ENCODE measurements around the gene LINGO4. TPM values are rescaled to one million over a fixed set of nuclear protein-coding genes. Genes with fewer than 3 reads are reported as not detected.

Gene LINGO4
- polyA plus RNA-seq, 1 donor (not counting 4 experiments of a cell fraction or from before 2014, with no cell fraction given) = not detected

DNA sequence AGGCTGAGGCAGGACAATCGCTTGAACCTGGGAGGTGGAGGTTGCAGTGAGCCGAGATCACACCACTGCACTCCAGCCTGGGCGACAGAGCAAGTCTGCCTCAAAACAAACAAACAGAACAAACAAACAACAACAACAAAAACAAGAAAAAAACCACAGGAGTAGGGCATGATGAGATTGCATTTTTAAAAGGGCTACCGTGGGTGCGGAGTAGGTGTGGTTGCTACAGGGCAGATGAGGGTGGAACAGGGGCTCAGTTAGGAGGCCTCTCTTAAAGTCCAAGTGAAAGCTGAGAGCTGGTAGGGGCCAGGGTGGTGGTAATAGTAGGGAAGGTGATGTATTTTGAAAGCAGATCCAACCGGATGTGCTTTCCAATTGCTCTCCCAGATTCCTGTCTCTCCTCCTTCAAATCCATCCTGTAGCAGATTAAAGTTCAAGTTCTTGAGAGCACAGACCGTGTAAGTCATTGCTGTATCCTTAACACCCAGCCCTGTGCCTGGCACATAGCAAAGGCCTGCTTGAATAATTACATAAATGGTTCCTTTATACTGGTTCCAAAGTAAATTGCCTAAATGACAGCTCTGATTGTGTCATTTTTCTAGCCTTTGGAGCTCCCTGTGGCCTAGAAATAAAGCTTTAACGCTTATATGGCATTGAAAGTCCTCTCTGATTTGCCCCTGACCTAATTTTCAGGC lies 4.2 kb upstream of the LINGO4 start:
- H3K9me1 ChIP-seq (ENCODE audit: control insufficient read depth, extremely low read depth, insufficient read depth, low read length) = no peaks in the 10 kb centered on the region
- no peak for DNase-seq (ENCODE audit: low read depth, low spot score)
- H3K9ac ChIP-seq (ENCODE audit: control insufficient read depth, extremely low read depth, insufficient read depth, low read length) = no peak overlapping the region
- no peaks in the 10 kb centered on the region for H4K20me1 ChIP-seq (ENCODE audit: control insufficient read depth, extremely low read depth, insufficient read depth, low read length)
- H3K79me2 ChIP-seq (ENCODE audit: control insufficient read depth, insufficient read depth, low read length) = no peaks in the 10 kb centered on the region
- no peak overlapping the region for H2AFZ ChIP-seq (ENCODE audit: control insufficient read depth, low read length)
- no peak overlapping the region for H3K4me2 ChIP-seq (ENCODE audit: control insufficient read depth, extremely low read depth, insufficient read depth, low read depth, low read length)
- TF ChIP-seq EZH2 (IDR thresholded peaks at IDR 0.05; ENCODE audit: low read length) = no peak
- TF ChIP-seq, protein P1, sequence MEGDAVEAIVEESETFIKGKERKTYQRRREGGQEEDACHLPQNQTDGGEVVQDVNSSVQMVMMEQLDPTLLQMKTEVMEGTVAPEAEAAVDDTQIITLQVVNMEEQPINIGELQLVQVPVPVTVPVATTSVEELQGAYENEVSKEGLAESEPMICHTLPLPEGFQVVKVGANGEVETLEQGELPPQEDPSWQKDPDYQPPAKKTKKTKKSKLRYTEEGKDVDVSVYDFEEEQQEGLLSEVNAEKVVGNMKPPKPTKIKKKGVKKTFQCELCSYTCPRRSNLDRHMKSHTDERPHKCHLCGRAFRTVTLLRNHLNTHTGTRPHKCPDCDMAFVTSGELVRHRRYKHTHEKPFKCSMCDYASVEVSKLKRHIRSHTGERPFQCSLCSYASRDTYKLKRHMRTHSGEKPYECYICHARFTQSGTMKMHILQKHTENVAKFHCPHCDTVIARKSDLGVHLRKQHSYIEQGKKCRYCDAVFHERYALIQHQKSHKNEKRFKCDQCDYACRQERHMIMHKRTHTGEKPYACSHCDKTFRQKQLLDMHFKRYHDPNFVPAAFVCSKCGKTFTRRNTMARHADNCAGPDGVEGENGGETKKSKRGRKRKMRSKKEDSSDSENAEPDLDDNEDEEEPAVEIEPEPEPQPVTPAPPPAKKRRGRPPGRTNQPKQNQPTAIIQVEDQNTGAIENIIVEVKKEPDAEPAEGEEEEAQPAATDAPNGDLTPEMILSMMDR (optimal IDR thresholded peaks at IDR 0.05 in 1 of 3, IDR thresholded peaks at IDR 0.05 in 1 of 3, conservative IDR thresholded peaks at IDR 0.05 in 1 of 3; ENCODE audit: extremely low read depth in 1 of 3, insufficient read depth in 2 of 3, low read length in 3 of 3) = no peak
- no peak overlapping the region for H3K4me3 ChIP-seq (ENCODE audit: control insufficient read depth in 2 of 3, extremely low read depth in 1 of 3, insufficient read depth in 2 of 3, low read depth in 1 of 3, low read length in 3 of 3)
- no peaks in the 10 kb centered on the region for H3K4me1 ChIP-seq (ENCODE audit: control insufficient read depth, extremely low read depth, insufficient read depth, low read length)
- H3K36me3 ChIP-seq (ENCODE audit: control insufficient read depth in 2 of 2, extremely low read depth in 1 of 2, insufficient read depth in 2 of 2, low read length in 2 of 2) = no peaks in the 10 kb centered on the region
- FAIRE-seq = no peak
- no peaks in the 10 kb centered on the region for H3K9me3 ChIP-seq (ENCODE audit: control insufficient read depth, low read depth, low read length)
- peaks cover 32% of the 10 kb centered on the region for H3K27me3 ChIP-seq (ENCODE audit: control insufficient read depth, extremely low read depth, insufficient read depth, low read length)
- no peak overlapping the region for H3K27ac ChIP-seq (ENCODE audit: control insufficient read depth, insufficient read depth, low read length)
- dilution Hi-C loops (cut with MboI; ENCODE audit: extremely low pct_ligation_motif_present, low sequenced_read_pairs) = no loop called here

- no peaks in the 10 kb centered on the region for H3K9me3 ChIP-seq (ENCODE audit: control insufficient read depth, low read depth, low read length)
- no peaks in the 10 kb centered on the region for H3K4me1 ChIP-seq (ENCODE audit: control insufficient read depth, extremely low read depth, insufficient read depth, low read length)
- dilution Hi-C loops (cut with MboI; ENCODE audit: extremely low pct_ligation_motif_present, low sequenced_read_pairs) = no loop called here
- H3K79me2 ChIP-seq (ENCODE audit: control insufficient read depth, insufficient read depth, low read length) = no peaks in the 10 kb centered on the region
- FAIRE-seq (no peak), DNase-seq (ENCODE audit: low read depth, low spot score) (no peak)
- H3K27me3 ChIP-seq (ENCODE audit: control insufficient read depth, extremely low read depth, insufficient read depth, low read length) = peaks cover 42% of the 10 kb centered on the region
- no peaks in the 10 kb centered on the region for H3K9me1 ChIP-seq (ENCODE audit: control insufficient read depth, extremely low read depth, insufficient read depth, low read length)
- no peak overlapping the region for H3K27ac ChIP-seq (ENCODE audit: control insufficient read depth, insufficient read depth, low read length)
- H3K36me3 ChIP-seq (ENCODE audit: control insufficient read depth in 2 of 2, extremely low read depth in 1 of 2, insufficient read depth in 2 of 2, low read length in 2 of 2) = no peaks in the 10 kb centered on the region
- no peak overlapping the region for H3K9ac ChIP-seq (ENCODE audit: control insufficient read depth, extremely low read depth, insufficient read depth, low read length)
- TF ChIP-seq, protein P1 (optimal IDR thresholded peaks at IDR 0.05 in 1 of 3, IDR thresholded peaks at IDR 0.05 in 1 of 3, conservative IDR thresholded peaks at IDR 0.05 in 1 of 3; ENCODE audit: extremely low read depth in 1 of 3, insufficient read depth in 2 of 3, low read length in 3 of 3) = no peak
- TF ChIP-seq EZH2 (IDR thresholded peaks at IDR 0.05; ENCODE audit: low read length) = no peak
- H2AFZ ChIP-seq (ENCODE audit: control insufficient read depth, low read length) = no peak overlapping the region
- no peaks in the 10 kb centered on the region for H4K20me1 ChIP-seq (ENCODE audit: control insufficient read depth, extremely low read depth, insufficient read depth, low read length)
- H3K4me2 ChIP-seq (ENCODE audit: control insufficient read depth, extremely low read depth, insufficient read depth, low read depth, low read length) = no peak overlapping the region
- no peak overlapping the region for H3K4me3 ChIP-seq (ENCODE audit: control insufficient read depth in 2 of 3, extremely low read depth in 1 of 3, insufficient read depth in 2 of 3, low read depth in 1 of 3, low read length in 3 of 3)
Observed at GRCh38 chr1:151807766-151808165, 2.5 kb upstream of the LINGO4 start.

Data from keratinocyte (primary cell).